Measurements from ENCODE around the gene NOTCH1.
A peak's percentile ranks its signal among the peaks of the same experiment; 100 is the strongest.

Gene NOTCH1

DNA sequence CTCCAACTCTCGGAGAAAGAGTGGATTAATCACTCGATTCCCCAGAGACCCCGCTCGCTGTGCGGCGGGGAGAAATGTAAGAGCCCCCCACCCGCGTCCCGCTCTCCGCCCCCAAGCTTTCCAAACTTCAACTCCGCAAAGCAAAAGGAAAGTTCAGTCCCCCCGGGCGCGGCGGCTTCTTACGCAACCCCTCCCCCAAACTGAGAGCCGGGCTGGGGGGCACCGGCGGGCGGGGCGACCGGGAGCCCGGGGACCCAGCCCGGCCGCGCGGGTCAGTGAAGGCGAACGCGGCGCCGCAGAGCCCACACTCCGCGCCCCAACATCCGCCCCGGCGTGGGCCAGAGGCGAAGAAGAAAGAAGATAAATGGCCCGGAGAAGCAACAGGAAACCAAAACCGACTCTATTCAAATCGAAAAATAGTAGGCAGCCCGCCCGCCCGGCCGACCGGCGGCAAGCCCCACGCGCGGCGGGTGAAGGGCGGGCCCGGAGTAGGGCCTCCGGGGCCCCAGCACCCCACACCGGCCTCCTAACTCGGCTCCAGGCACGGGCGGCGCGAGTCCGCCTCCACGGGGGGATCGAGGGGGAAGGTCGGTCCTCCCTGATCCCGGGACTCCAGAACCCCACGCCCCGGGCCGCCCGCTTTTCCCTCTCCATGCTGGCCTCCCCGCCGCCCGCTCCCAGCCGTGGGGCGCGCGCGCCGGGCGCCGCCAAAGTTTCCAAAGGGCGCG is 720 bp downstream of the NOTCH1 start:
- DNase-seq (ENCODE audit: low spot score): no peak

DNA sequence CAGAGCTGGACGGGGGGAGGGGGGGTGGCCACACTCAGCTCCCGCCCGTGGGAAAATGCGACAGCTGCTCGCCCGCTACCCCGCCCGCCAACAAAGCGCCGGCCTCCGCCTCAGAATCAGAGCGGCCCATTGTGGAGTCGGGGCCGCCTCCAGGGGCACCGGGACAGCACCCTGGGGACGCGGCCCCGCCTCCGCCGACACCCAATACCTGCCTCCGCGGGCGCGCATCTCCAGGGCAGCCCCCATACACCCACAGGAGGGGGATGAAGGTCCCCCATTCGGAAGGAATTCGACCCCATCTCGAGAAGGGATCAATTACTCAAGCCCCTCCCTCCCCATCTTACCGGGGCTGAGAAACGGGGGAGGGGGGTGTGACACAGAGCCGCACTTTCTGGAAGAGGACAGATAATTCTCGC is 1.3 kb downstream of the NOTCH1 start:
- peak; percentile 84 for DNase-seq (ENCODE audit: low spot score)

- DNase-seq (ENCODE audit: low spot score): peak; percentile 97
These were observed 1.9 kb downstream of the NOTCH1 start for GRCh38 chr9:136543830-136544547.

DNA sequence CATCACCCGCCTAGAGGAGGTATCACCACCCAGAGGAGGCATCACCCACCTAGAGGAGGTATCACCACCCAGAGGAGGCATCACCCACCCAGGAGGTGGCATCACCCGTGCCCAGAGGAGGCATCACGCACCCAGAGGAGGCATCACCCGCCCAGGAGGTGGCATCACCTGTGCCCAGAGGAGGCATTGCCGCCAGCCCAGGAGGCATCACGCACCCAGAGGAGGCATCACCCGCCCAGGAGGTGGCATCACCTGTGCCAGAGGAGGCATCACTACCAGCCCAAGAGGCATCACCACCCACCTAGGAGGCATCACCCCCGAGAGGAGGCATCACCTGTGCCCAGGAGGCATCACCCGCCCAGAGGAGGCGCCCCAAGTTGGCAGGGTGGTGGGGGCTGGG is 2.6 kb downstream of the NOTCH1 start:
- no peak for DNase-seq (ENCODE audit: low spot score)

DNA sequence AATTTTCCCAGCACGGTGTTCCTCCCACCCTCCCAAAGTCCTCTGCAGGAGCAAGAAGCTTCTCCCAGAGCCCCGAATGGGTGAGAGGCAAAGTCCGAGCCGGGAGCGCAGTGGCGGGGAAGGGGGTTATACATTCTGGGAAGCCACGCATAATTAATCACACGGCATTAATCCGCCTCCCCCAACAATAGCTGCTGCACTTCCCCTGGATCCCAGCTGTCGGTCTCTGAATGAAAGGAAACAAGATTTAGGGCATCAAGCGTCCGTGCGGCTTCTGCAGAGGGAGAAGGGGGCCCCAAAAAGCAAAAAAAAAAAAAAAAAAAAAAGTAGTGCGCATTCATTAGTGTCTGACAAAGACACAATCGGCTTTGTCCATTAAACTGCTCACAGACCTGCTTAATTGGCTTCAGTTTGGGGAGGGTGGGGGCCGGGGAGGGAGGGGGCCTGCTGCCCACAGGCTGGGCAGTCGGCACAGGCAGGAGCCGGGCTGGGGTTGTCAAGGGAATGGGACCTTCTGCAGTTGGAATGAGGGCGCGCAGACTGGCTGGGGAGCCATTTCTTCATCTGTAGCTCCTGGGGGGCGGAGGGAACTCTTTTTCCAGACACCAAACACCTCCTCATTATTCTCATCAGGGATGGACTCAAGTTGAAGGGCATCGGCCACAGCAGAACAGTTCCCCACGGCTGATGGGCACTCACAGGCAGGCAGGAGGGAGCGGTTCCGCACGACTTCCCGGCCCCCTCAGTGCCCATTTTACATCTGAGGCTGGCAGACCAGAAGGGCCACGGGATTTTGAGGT is 3.4 kb downstream of the NOTCH1 start:
- no peak for DNase-seq (ENCODE audit: low spot score)

- DNase-seq (ENCODE audit: low spot score): no peak
These were observed 4.1 kb downstream of the NOTCH1 start for GRCh38 chr9:136541709-136542108.

- DNase-seq (ENCODE audit: low spot score): no peak
These were observed 4.7 kb downstream of the NOTCH1 start for GRCh38 chr9:136541179-136541578.

DNA sequence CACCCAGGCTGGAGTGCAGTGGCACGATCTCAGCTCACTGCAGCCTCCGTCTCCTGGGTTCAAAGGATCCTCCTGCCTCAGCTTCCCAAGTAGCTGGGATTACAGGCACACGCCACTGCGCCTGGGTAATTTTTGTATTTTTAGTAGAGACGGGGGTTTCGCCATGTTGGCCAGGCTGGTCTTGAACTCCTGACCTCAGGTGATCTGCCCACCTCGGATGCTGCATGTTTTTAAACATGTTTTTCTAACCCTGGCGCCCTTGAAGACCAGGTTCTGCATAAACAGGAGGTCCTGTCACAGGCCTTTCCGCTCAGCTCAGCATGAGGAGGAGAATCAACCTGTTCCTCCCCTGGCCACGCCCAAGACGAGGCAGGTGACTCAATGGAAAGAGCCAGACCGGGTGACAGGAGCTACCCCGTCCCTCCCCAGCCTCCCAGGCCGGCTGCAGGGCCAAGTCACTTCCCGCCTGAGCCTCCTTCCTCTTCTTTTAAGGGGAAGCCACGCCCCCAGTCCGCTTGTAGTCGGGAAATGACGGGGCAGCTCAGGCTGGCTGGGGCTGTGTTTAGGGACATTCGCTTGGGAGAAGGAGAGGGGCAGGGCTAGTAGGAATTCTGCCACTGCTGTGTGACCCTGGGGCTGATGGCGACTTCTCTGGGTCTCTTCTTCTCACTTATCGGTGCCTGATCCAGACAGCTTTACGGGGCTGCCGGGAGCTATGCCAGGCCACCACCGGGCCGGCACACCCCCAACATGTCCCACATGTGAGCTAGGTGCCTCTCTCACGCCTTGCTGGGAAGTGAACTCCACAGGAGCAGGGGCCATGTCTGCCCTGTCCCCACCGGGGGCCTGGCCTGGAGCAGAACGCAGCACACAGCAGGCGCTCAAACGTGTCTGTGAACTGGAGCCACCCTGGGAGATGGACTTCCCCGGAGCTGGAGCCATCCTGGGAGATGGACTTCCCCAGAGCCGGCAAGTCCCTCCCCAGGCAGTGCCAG is 6.1 kb downstream of the NOTCH1 start:
- DNase-seq (ENCODE audit: low spot score): peak; percentile 86

DNA sequence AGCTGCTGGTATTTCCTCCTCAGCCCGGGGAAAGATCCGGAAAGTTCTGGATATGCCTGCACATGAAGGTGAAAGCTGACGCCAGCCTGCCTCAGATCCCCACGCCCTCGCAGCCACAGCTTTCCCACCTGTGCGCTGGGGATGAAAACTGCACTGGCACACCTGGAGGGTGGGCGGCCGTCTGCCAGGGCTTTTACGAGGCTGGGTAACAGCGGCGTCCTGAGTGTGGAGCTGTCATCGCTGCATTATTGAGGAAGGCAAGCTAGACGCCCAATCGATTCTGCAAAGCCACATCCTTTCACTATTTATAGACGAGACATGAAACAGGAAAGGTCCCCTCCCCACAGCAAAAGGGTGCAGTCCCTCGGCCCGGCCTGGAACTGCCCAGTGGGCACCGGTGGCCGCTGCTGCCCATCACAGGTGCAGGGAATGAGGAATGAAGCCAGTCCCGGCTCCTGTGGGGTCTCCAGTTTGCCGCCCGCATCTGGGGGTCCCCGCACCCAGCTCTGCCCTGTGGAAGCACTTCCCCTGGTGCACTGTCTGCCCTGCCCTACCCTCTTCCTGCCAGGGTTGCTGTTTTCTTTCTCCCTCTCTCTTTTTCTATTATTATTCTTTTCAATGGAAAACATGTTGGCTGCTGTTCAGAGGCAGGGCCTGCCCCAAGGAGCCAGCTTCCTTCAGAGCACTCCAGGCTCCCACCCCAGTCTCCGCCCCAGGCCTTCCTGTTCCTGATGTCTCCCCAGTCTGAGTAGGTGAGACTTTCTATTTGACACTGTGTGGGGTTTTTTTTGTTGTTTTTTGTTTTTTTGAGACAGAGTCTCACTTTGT is 7.0 kb downstream of the NOTCH1 start:
- DNase-seq (ENCODE audit: low spot score): peak; percentile 55

DNA sequence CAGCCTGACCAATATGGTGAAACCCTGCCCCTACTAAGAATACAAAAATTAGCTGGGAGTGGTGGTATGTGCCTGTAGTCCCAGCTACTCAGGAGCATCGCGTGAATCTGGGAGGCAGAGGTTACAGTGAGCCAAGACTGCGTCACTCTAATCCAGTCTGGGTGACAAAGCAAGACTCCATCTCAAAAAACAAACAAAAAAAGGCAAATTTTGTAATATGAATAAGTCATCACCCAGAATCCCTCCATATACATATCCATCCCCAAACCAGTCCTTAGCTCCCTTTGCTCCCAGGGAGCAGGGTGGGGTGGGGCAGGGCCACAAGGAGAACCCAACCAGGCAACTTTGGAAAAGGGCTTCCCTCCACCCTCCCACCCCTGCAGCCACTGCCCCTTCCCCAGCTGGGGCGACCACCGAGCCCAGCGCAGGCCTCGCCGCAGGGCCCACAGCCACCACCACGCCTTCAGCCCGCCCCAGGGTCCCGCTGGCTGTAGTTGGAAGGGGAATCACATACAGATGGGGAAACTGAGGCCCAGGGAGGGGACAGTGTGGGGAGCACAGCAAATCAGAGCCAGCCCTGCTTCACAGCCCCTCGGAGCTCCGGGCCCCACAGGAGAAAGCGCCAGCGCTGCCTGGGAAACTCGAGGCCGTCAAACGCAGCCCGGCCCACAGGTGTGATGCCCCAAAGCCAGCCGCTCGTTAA is 7.8 kb downstream of the NOTCH1 start:
- no peak for DNase-seq (ENCODE audit: low spot score)

GRCh38 chr9:136537411-136537810 is 8.4 kb downstream of the NOTCH1 start:
- DNase-seq (ENCODE audit: low spot score): no peak

- DNase-seq (ENCODE audit: low spot score): no peak
These were observed 9.1 kb downstream of the NOTCH1 start for GRCh38 chr9:136536721-136537241.

GRCh38 chr9:136536051-136536720 is 9.7 kb downstream of the NOTCH1 start:
- no peak for DNase-seq (ENCODE audit: low spot score)

DNA sequence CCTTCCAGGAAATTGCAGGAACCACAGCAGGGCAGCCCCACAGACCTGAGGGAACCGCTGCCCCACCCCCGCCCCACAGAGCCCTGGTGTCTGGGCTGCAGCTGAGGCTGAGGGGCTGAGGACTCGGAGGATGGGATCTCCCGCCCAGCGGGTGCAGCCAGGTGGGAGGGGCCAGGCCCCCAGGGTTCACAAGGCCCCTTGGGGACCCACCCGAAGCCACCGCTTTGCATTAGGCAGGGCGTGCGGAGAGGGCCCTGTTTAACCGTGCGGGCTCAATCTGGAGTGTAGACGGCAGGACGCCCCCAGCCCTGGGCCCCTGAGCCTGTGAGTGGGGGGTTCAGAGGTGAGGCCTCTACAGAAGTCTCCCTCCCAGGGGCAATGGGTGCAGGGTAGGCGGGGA is 10.8 kb downstream of the NOTCH1 start:
- no peak for DNase-seq (ENCODE audit: low spot score)

- DNase-seq (ENCODE audit: low spot score): no peak
These were observed 11.5 kb downstream of the NOTCH1 start for GRCh38 chr9:136534366-136534765.

- DNase-seq (ENCODE audit: low spot score): no peak
These were observed 12.1 kb downstream of the NOTCH1 start for GRCh38 chr9:136533775-136534157.

GRCh38 chr9:136532799-136533774 is 12.8 kb downstream of the NOTCH1 start:
- DNase-seq (ENCODE audit: low spot score): no peak

All from pons (tissue), 1 donor.